Measurements from ENCODE around the gene CSNK2A1. TPM values are rescaled to one million over a fixed set of nuclear protein-coding genes. Genes with fewer than 3 reads are reported as not detected.

The CSNK2A1 gene
- polyA plus RNA-seq, 3 donors, result 31.7 to 55.5 (median 35.2) TPM

- peaks cover 5% of the 10 kb centered on the region for H4K20me1 ChIP-seq (ENCODE audit: insufficient read depth, low read length)
- no peaks in the 10 kb centered on the region for H3K79me2 ChIP-seq (ENCODE audit: insufficient read depth, low read length)
- H3K4me2 ChIP-seq (replicated peaks; ENCODE audit: extremely low read depth, low read length, poor library complexity, severe bottlenecking), result no peak overlapping the region
- Mint-ChIP-seq H3K27me3 (ENCODE audit: low read depth in 3 of 3) (no peaks in the 10 kb centered on the region), H3K36me3 (peaks cover 74 to 89% of the 10 kb centered on the region in 2 donors), H3K4me3 (no peak overlapping the region), H3K9me3 (no peaks in the 10 kb centered on the region), H3K4me1 (no peaks in the 10 kb centered on the region), H3K27ac (peak overlapping the region in 2 of 7 donors; percentile 26 to 44)
- H3K9ac ChIP-seq (ENCODE audit: insufficient read depth, low read length, poor library complexity, severe bottlenecking), result no peak overlapping the region
- intact Hi-C loops (cut with micrococcal nuclease), result no loop called here
- no peaks in the 10 kb centered on the region for H3K4me1 ChIP-seq (ENCODE audit: control insufficient read depth in 1 of 2, insufficient read depth in 2 of 2, low read length in 2 of 2)
- WGBS (ENCODE audit: insufficient coverage), result over 99% methylated on average over 10 of the region's 14 CpGs
- no peaks in the 10 kb centered on the region for H3K9me3 ChIP-seq (replicated peaks in 1 of 2; ENCODE audit: control insufficient read depth in 1 of 2, insufficient read depth in 1 of 2, low read length in 2 of 2)
- no peak for DNase-seq
- H3K36me3 ChIP-seq (replicated peaks in 1 of 2; ENCODE audit: control insufficient read depth in 1 of 2, insufficient read depth in 2 of 2, low read length in 2 of 2), result peaks cover 54 to 89% of the 10 kb centered on the region in 2 donors
- TF ChIP-seq CTCF (IDR thresholded peaks at IDR 0.05), result no peak
- no peak overlapping the region for H2AFZ ChIP-seq (ENCODE audit: insufficient read depth, low read depth, low read length, poor library complexity, severe bottlenecking)
- no peaks in the 10 kb centered on the region for H3K27me3 ChIP-seq (ENCODE audit: control insufficient read depth in 2 of 2, insufficient read depth in 2 of 2, low read length in 2 of 2)
- no peak overlapping the region for H3K27ac ChIP-seq (ENCODE audit: low read depth in 1 of 2, low read length in 2 of 2)
- H3K4me3 ChIP-seq (replicated peaks in 1 of 3; ENCODE audit: low read depth in 2 of 3, low read length in 3 of 3), result no peak overlapping the region
Measured at GRCh38 chr20:427849-428657, 115.5 kb downstream of the CSNK2A1 start.

- no peak overlapping the region for H3K4me2 ChIP-seq (replicated peaks; ENCODE audit: extremely low read depth, low read length, poor library complexity, severe bottlenecking)
- WGBS (ENCODE audit: insufficient coverage), result 96% methylated on average over 3 of the region's 4 CpGs
- H3K9me3 ChIP-seq (replicated peaks in 1 of 2; ENCODE audit: control insufficient read depth in 1 of 2, insufficient read depth in 1 of 2, low read length in 2 of 2), result no peaks in the 10 kb centered on the region
- Mint-ChIP-seq H3K27ac (no peak overlapping the region), H3K9me3 (no peaks in the 10 kb centered on the region), H3K36me3 (peaks cover 75 to 90% of the 10 kb centered on the region in 2 donors), H3K4me1 (no peaks in the 10 kb centered on the region), H3K4me3 (no peak overlapping the region), H3K27me3 (ENCODE audit: low read depth in 3 of 3) (no peaks in the 10 kb centered on the region)
- intact Hi-C loops (cut with micrococcal nuclease), result no loop called here
- no peak overlapping the region for H3K27ac ChIP-seq (ENCODE audit: low read depth in 1 of 2, low read length in 2 of 2)
- no peak overlapping the region for H3K9ac ChIP-seq (ENCODE audit: insufficient read depth, low read length, poor library complexity, severe bottlenecking)
- H3K4me1 ChIP-seq (ENCODE audit: control insufficient read depth in 1 of 2, insufficient read depth in 2 of 2, low read length in 2 of 2), result no peaks in the 10 kb centered on the region
- peaks cover 58 to 89% of the 10 kb centered on the region in 2 donors for H3K36me3 ChIP-seq (replicated peaks in 1 of 2; ENCODE audit: control insufficient read depth in 1 of 2, insufficient read depth in 2 of 2, low read length in 2 of 2)
- no peak overlapping the region for H3K4me3 ChIP-seq (replicated peaks in 1 of 3; ENCODE audit: low read depth in 2 of 3, low read length in 3 of 3)
- no peak for DNase-seq
- H3K27me3 ChIP-seq (ENCODE audit: control insufficient read depth in 2 of 2, insufficient read depth in 2 of 2, low read length in 2 of 2), result no peaks in the 10 kb centered on the region
- no peak for TF ChIP-seq CTCF (IDR thresholded peaks at IDR 0.05)
- no peaks in the 10 kb centered on the region for H3K79me2 ChIP-seq (ENCODE audit: insufficient read depth, low read length)
- H2AFZ ChIP-seq (ENCODE audit: insufficient read depth, low read depth, low read length, poor library complexity, severe bottlenecking), result no peak overlapping the region
- peaks cover 5% of the 10 kb centered on the region for H4K20me1 ChIP-seq (ENCODE audit: insufficient read depth, low read length)
Measured at GRCh38 chr20:427401-427800, 116.2 kb downstream of the CSNK2A1 start.
